HCT116 (cell line): ENCODE results near the gene ARHGEF25. TPM values are rescaled to one million over a fixed set of nuclear protein-coding genes. Genes with fewer than 3 reads are reported as not detected.
"Not testable (repeated sequence)": the region's sequence is repeated elsewhere in the genome, so short reads cannot be mapped to it uniquely, and the experiment has no call there.

Source experiments
- ATAC-seq: fragments of 200-7000 bp; cut with Tn5 transposase; 2 replicates; pipeline ENCODE4 v1.9.1; 2020; ENCODE audit warnings: mild to moderate bottlenecking, moderate library complexity
- BruUV-seq: library from RNA; stranded (reverse); fragments of 400-500 nt; replicated peaks from 2 replicates; lab custom pipeline; 2021; lab: Mats Ljungman, UMichigan
- CTCF ChIA-PET: fragments of 300-600 bp; sonication (Branson Sonifier 250); formaldehyde crosslinking; loops from one replicate; lab custom pipeline; 2021; ENCODE audit warnings: antibody characterized with exemption; lab: Charles Lee
- POLR2A ChIA-PET: fragments of 300-600, 350-600 bp; sonication (Branson Sonifier 250); formaldehyde crosslinking; loops from one replicate; lab custom pipeline; 2021; ENCODE audit warnings: antibody characterized with exemption; lab: Charles Lee
- RAD21 ChIA-PET, 2 experiments: fragments of 300-600 bp; sonication (Branson Sonifier 250); formaldehyde crosslinking; loops; one replicate each; lab custom pipeline; 2023; ENCODE audit warnings: low total read pairs in 2 of 2; ENCODE audit not compliant: uncharacterized antibody in 2 of 2, unreplicated experiment in 2 of 2, low non-redundant PET in 1 of 2; lab: Charles Lee
- DNase-seq: peaks from one replicate; pipeline ENCODE4 v3.0.0-alpha.2; 2010; ENCODE audit warnings: low read depth, low spot score
- H2AFZ ChIP-seq: fragments of 200-600 bp; shearing (Covaris generic), sonication (generic); 2 replicates; pipeline ENCODE4 v1.6.1; 2017; ENCODE audit warnings: low read depth, mixed run types, mixed read lengths, antibody characterized with exemption, low read length; ENCODE audit not compliant: poor library complexity, severe bottlenecking
- H3K27ac ChIP-seq: 2 replicates; pipeline ENCODE4 v1.5.1; 2012; ENCODE audit warnings: low read depth, low read length
- H3K27me3 ChIP-seq: fragments of 200-600 bp; sonication (generic); 2 replicates; pipeline ENCODE4 v1.6.1; 2016; ENCODE audit warnings: mixed run types, low read length, mixed read lengths; ENCODE audit not compliant: insufficient read depth
- H3K36me3 ChIP-seq, 2 experiments: fragments of 200-500 bp in 1 of 2; fragments of 200-600 bp in 1 of 2; sonication (Bioruptor generic) in 1 of 2; sonication (generic) in 1 of 2; 2 replicates each; pipeline versions ENCODE4 v1.5.1 to v1.6.1; 2014 to 2016; ENCODE audit warnings: low read length in 2 of 2, inconsistent platforms in 1 of 2, mixed read lengths in 1 of 2, mixed run types in 1 of 2; ENCODE audit not compliant: insufficient read depth in 2 of 2, control insufficient read depth in 1 of 2
- H3K4me1 ChIP-seq, 2 experiments: fragments of 200-600 bp in 1 of 2; sonication (generic) in 1 of 2; 2 replicates each; pipeline versions ENCODE4 v1.5.1 to v1.6.1; 2012 to 2017; ENCODE audit warnings: low read length in 2 of 2, inconsistent platforms in 1 of 2, mild to moderate bottlenecking in 1 of 2, mixed read lengths in 1 of 2, mixed run types in 1 of 2, moderate library complexity in 1 of 2; ENCODE audit not compliant: insufficient read depth in 2 of 2, control insufficient read depth in 1 of 2
- H3K4me2 ChIP-seq: fragments of 200-600 bp; sonication (generic); 2 replicates; pipeline ENCODE4 v1.6.1; 2017; ENCODE audit warnings: mixed run types, low read length, mixed read lengths
- H3K4me3 ChIP-seq, 2 experiments: fragments of 200-600 bp in 1 of 2; sonication (generic) in 1 of 2; replicated peaks in 1 of 2; 2 replicates each; pipeline ENCODE4 v1.5.1; 2011 to 2016; ENCODE audit warnings: low read length in 2 of 2, control low read depth in 1 of 2, low read depth in 1 of 2, mild to moderate bottlenecking in 1 of 2, mixed read lengths in 1 of 2, mixed run types in 1 of 2
- H3K79me2 ChIP-seq: fragments of 200-600 bp; sonication (generic); 2 replicates; pipeline ENCODE4 v1.6.1; 2017; ENCODE audit warnings: mild to moderate bottlenecking, mixed run types, low read length, moderate library complexity, mixed read lengths; ENCODE audit not compliant: insufficient read depth
- H3K9ac ChIP-seq: fragments of 200-600 bp; sonication (generic); 2 replicates; pipeline ENCODE4 v1.6.1; 2016; ENCODE audit warnings: low read length, mixed read lengths
- H3K9me2 ChIP-seq: fragments of 200-600 bp; sonication (generic), shearing (Covaris generic); 2 replicates; pipeline ENCODE4 v1.6.1; 2017; ENCODE audit warnings: mixed run types, mild to moderate bottlenecking, moderate library complexity; ENCODE audit not compliant: insufficient read depth
- H3K9me3 ChIP-seq, 2 experiments: fragments of 200-500 bp in 1 of 2; fragments of 200-600 bp in 1 of 2; sonication (Bioruptor generic) in 1 of 2; sonication (generic) in 1 of 2; 2 replicates each; pipeline ENCODE4 v1.6.1; 2014 to 2017; ENCODE audit warnings: low read length in 2 of 2, mixed read lengths in 2 of 2, inconsistent platforms in 1 of 2, low read depth in 1 of 2, mild to moderate bottlenecking in 1 of 2, mixed run types in 1 of 2, moderate library complexity in 1 of 2; ENCODE audit not compliant: control insufficient read depth in 1 of 2, insufficient read depth in 1 of 2
- H4K20me1 ChIP-seq: fragments of 200-600 bp; sonication (generic), shearing (Covaris generic); 2 replicates; pipeline ENCODE4 v1.6.1; 2017; ENCODE audit warnings: mixed run types, mild to moderate bottlenecking, moderate library complexity; ENCODE audit not compliant: insufficient read depth
- CBX3 ChIP-seq: IDR thresholded peaks from 2 replicates; pipeline ENCODE4 v1.6.1; 2012; ENCODE audit warnings: low read depth
- CEBPB ChIP-seq: IDR thresholded peaks from 2 replicates; pipeline ENCODE4 v1.6.1; 2012; ENCODE audit warnings: low read depth
- EZH2 ChIP-seq: fragments of 200-600 bp; sonication (generic); IDR thresholded peaks from 2 replicates; pipeline ENCODE4 v1.6.1; 2017; ENCODE audit warnings: antibody characterized with exemption, mixed run types
- FOSL1 ChIP-seq: IDR thresholded peaks from 2 replicates; pipeline ENCODE4 v1.6.1; 2012; ENCODE audit warnings: low read depth
- JUND ChIP-seq: IDR thresholded peaks from 2 replicates; pipeline ENCODE4 v1.6.1; 2012
- POLR2A ChIP-seq: IDR thresholded peaks from 2 replicates; pipeline ENCODE4 v1.7.0; 2011; ENCODE audit warnings: borderline replicate concordance; ENCODE audit not compliant: insufficient read depth, insufficient read length; ENCODE audit errors: extremely low read depth
- SIN3A ChIP-seq: IDR thresholded peaks from 2 replicates; pipeline ENCODE4 v1.6.1; 2012; ENCODE audit warnings: low read depth
- SP1 ChIP-seq: IDR thresholded peaks from 2 replicates; pipeline ENCODE4 v1.6.1; 2012; ENCODE audit warnings: low read depth
- SRF ChIP-seq: IDR thresholded peaks from 2 replicates; pipeline ENCODE4 v1.6.1; 2012; ENCODE audit warnings: low read depth
- ZBTB33 ChIP-seq: IDR thresholded peaks from 2 replicates; pipeline ENCODE4 v1.6.1; 2011; ENCODE audit warnings: mild to moderate bottlenecking, low read length, moderate library complexity; ENCODE audit not compliant: insufficient replicate concordance; ENCODE audit errors: extremely low read depth
- ZNF274 ChIP-seq: fragments of 200-500 bp; sonication (Bioruptor generic); IDR thresholded peaks from 2 replicates; pipeline ENCODE4 v1.6.1; 2014; ENCODE audit warnings: mild to moderate bottlenecking, low read depth, low read length, inconsistent platforms
- intact Hi-C: fragments of 100-400 bp; cut with micrococcal nuclease; formaldehyde crosslinking; loops from 2 replicates; pipeline ENCODE4 v1.10.0; 2022
- total RNA-seq: library from RNA; stranded (reverse); gene quantifications from one replicate; pipeline ENCODE4 v1.2.1, GENCODE V29; 2021; ENCODE audit not compliant: unreplicated experiment
- TF ChIP-seq, protein P1 (sequence below): IDR thresholded peaks from 2 replicates; pipeline ENCODE4 v1.6.1; 2012
- TF ChIP-seq, protein P2 (sequence below): IDR thresholded peaks from 2 replicates; pipeline ENCODE4 v1.6.1; 2012

Gene ARHGEF25
- total RNA-seq, 1 experiment from 2014 or later = 3.6 TPM

DNA sequence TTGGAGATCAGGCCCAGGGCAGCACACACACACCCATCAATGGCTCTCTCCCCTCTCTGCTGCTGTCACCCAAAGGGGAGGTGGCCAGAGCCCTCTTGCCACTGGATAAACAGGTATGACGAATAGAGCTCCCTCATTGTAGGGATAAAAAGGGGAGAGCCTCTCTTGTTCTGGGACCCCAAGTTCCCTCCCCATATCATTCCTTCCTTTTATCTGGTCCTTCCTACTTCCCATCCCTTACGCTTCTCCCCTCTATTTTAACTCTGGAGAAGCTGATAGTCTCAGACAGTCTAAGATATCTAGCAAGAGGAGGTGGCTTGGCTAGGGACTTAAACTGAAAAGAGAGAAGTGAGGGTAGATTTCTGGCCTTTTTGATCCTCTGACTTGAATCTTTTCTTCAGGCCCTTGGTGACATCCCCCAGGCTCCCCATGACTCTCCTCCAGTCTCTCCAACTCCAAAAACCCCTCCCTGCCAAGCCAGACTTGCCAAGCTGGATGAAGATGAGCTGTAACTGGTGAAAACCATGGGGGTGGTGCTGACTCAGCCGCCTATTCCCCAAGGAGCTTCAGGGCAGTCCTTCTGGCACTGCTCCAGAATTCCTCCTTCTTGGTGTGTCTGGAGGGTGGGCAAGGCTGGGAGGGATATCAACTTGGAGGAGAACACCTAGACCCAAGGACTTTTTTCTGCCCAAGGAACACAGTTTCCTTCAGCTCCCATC is 5.3 kb downstream of the ARHGEF25 start:
- intact Hi-C loops = no loop called here
- CTCF ChIA-PET = interaction anchor here (1.4 kb wide), 1 partner anchor 16 kb away, joined by 4 read pairs; the partner anchor contains the start of gene B4GALNT1
- H3K27me3 ChIP-seq = no peaks in the 10 kb centered on the region
- ATAC-seq = no peak
- TF ChIP-seq SP1 = no peak
- no peak for TF ChIP-seq POLR2A
- TF ChIP-seq, protein P1, sequence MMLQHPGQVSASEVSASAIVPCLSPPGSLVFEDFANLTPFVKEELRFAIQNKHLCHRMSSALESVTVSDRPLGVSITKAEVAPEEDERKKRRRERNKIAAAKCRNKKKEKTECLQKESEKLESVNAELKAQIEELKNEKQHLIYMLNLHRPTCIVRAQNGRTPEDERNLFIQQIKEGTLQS = no peak
- no peak for TF ChIP-seq ZNF274
- no peak for TF ChIP-seq CEBPB
- TF ChIP-seq, protein P2, sequence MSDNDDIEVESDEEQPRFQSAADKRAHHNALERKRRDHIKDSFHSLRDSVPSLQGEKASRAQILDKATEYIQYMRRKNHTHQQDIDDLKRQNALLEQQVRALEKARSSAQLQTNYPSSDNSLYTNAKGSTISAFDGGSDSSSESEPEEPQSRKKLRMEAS = no peak
- no peak for TF ChIP-seq JUND
- TF ChIP-seq SRF = no peak
- no peak for TF ChIP-seq CBX3
- TF ChIP-seq EZH2 = no peak
- no peak for TF ChIP-seq FOSL1
- H3K9ac ChIP-seq = no peak overlapping the region
- H3K27ac ChIP-seq = no peak overlapping the region
- H3K79me2 ChIP-seq = no peaks in the 10 kb centered on the region
- H4K20me1 ChIP-seq = no peaks in the 10 kb centered on the region
- no peaks in the 10 kb centered on the region for H3K36me3 ChIP-seq
- H3K4me3 ChIP-seq = no peak overlapping the region
- RAD21 ChIA-PET = no interaction called here
- H3K4me2 ChIP-seq = no peak overlapping the region
- POLR2A ChIA-PET = no interaction called here
- H3K4me1 ChIP-seq = peaks cover 0 to 6% of the 10 kb centered on the region in 2 experiments; a peak in 1 of 4 replicates
- no peaks in the 10 kb centered on the region for H3K9me3 ChIP-seq
- no peak for DNase-seq
- no peaks in the 10 kb centered on the region for H3K9me2 ChIP-seq
- H2AFZ ChIP-seq = no peak overlapping the region
- no TSS peak for BruUV-seq

DNA sequence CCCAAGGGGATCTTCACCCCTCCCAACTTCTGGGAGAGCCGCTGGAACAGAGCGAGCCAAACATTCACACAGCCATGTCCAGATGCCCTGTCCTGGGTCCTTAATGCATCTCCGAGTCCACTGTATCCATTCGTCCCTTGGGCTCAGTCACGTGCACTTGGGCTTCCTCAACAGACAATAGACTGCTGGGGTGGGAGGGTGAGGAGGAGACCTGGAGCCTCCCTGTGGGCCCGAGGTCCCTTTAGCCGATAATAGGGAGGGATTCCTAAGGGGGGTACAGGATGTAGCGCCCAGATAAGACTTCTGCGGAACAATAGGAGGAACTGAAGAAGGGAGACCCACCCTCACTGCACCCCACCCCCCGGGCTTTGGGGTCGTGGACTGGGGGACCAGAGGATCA is 6.7 kb downstream of the ARHGEF25 start:
- DNase-seq (no peak), ATAC-seq (no peak)
- no peak overlapping the region for H2AFZ ChIP-seq
- no peaks in the 10 kb centered on the region for H4K20me1 ChIP-seq
- no peaks in the 10 kb centered on the region for H3K36me3 ChIP-seq
- H3K9me3 ChIP-seq = no peaks in the 10 kb centered on the region
- no peaks in the 10 kb centered on the region for H3K79me2 ChIP-seq
- intact Hi-C loops = no loop called here
- no peaks in the 10 kb centered on the region; the same call in 1 of the 2 replicates for H3K27me3 ChIP-seq
- BruUV-seq = no TSS peak
- RAD21 ChIA-PET = no interaction called here
- H3K27ac ChIP-seq = no peak overlapping the region
- no peak overlapping the region for H3K4me2 ChIP-seq
- no peak for TF ChIP-seq ZBTB33
- TF ChIP-seq SIN3A = no peak
- no peak for TF ChIP-seq CEBPB
- TF ChIP-seq SRF = no peak
- H3K4me3 ChIP-seq = no peak overlapping the region
- no peak overlapping the region for H3K9ac ChIP-seq
- H3K4me1 ChIP-seq = peaks cover 0 to 6% of the 10 kb centered on the region in 2 experiments; a peak in 1 of 4 replicates
- POLR2A ChIA-PET = no interaction called here
- H3K9me2 ChIP-seq = no peaks in the 10 kb centered on the region
- CTCF ChIA-PET = no interaction called here

GRCh38 chr12:57618431-57618830 is 7.2 kb downstream of the ARHGEF25 start:
- ATAC-seq, DNase-seq, H3K4me3 ChIP-seq, H3K9ac ChIP-seq, H3K4me1 ChIP-seq, H3K9me2 ChIP-seq, H3K27ac ChIP-seq, intact Hi-C loops, BruUV-seq, RAD21 ChIA-PET, H2AFZ ChIP-seq, POLR2A ChIA-PET, H3K27me3 ChIP-seq, H4K20me1 ChIP-seq, H3K4me2 ChIP-seq, H3K36me3 ChIP-seq, H3K79me2 ChIP-seq, H3K9me3 ChIP-seq: not testable (repeated sequence)
- CTCF ChIA-PET = interaction anchor here (0.6 kb wide), 1 partner anchor 16 kb away, joined by 4 read pairs; no protein-coding TSS in a partner anchor
